HG03521 (cell line): ENCODE data around the gene PTPRN2.
"Not testable (repeated sequence)": the region's sequence is repeated elsewhere in the genome, so short reads cannot be mapped to it uniquely, and the experiment has no call there.

ENCODE experiments used
- ATAC-seq: cut with Tn5 transposase; IDR thresholded peaks from one replicate; pipeline ENCODE4 v1.9.1; 2021; ENCODE audit warnings: mild to moderate bottlenecking, moderate library complexity; ENCODE audit not compliant: unreplicated experiment

Gene PTPRN2

GRCh38 chr7:158315326-158315725 lies 272.3 kb downstream of the PTPRN2 start:
- ATAC-seq = no peak

- ATAC-seq = no peak
These were observed 273.2 kb downstream of the PTPRN2 start for GRCh38 chr7:158314394-158314793.

DNA sequence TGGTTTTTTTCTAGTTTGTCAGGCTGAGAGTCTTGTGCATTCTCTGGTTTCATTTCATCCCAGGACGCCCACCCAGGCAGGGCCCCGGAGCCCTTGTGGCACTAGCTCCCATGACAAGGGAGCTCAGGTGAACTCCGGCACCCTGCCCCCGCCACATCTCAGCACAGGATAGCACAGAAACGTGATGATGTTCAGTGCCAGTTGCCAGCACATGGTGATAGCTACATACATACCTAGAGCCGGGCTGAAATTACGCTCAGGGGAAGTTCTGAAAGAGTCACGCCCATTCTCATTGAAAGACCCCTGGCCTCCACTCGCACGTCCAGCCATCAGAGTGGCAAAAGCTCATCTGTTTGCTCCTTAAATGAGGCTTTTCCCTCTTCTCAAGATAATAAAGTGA lies 273.7 kb downstream of the PTPRN2 start:
- ATAC-seq = no peak

- ATAC-seq = no peak
These were observed 274.8 kb downstream of the PTPRN2 start for GRCh38 chr7:158312789-158313188.

- no peak for ATAC-seq
These were observed 275.8 kb downstream of the PTPRN2 start for GRCh38 chr7:158311791-158312190.

- no peak for ATAC-seq
These were observed 276.5 kb downstream of the PTPRN2 start for GRCh38 chr7:158310924-158311666.

DNA sequence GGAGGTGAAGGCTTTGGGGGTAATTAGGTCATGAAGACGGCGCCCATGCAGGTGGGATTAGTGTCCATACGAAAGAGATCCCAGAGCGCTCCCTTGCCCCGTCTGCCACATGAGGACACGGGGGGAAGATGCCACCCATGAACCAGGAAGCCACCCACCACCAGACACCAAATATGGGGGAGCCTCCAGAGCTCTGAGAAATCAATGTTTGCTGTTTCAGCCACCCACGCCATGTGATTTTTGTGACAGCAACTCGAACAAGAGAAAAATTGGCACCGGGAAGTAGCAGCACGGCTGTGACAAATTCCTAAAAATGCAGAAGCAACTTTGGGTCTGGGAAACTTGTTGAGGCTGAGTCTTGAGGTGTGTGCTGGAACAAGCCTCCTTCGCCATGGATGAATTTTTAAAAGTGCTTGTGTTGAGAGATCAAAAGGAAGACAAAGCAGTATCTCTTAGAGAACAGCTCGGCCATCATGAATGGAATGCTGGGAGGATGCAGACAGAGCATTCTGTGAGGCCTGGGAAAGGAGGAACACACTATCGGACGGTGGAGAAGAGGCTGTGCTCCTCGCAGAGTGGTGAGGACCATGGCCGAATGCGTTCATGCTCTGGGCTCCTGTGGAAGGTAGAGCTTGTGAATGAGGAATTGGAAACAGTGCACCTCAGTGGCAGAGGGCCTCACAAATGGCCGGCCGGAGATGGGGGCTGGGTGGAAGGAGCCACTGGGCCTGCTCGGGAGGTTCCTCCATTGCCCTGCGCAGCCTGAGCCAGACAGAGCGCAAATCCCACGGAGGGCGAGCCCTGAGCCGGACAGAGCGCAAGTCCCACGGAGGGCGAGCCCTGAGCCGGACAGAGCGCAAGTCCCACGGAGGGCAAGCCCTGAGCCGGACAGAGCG lies 277.5 kb downstream of the PTPRN2 start:
- ATAC-seq = no peak

GRCh38 chr7:158308001-158308400 lies 279.6 kb downstream of the PTPRN2 start:
- no peak for ATAC-seq

- ATAC-seq = not testable (repeated sequence)
These were observed 283.6 kb downstream of the PTPRN2 start for GRCh38 chr7:158304072-158304471.

- ATAC-seq = no peak
These were observed 284.5 kb downstream of the PTPRN2 start for GRCh38 chr7:158303121-158303520.

- no peak for ATAC-seq
These were observed 285.2 kb downstream of the PTPRN2 start for GRCh38 chr7:158302274-158303070.

- ATAC-seq = no peak
These were observed 286.4 kb downstream of the PTPRN2 start for GRCh38 chr7:158301207-158301606.

DNA sequence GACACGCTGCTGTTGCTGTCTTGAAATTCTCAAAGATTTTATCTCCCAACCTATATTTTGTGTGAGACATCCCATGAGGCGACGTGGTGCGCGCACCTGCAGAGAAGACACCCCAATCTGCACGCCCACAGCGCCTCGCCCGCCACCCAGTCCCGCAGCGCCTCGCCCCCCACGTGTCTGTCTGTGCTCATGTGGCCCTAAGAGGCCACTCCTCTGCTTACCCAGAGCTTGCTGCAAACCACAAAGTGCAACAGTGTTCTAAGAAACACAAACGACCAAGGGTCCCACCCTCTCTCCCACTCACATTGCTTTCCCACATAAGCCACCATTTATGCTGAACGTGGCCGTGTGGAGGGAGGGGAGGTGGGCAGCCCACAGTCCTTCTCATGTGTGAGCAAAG lies 287.2 kb downstream of the PTPRN2 start:
- ATAC-seq = no peak

DNA sequence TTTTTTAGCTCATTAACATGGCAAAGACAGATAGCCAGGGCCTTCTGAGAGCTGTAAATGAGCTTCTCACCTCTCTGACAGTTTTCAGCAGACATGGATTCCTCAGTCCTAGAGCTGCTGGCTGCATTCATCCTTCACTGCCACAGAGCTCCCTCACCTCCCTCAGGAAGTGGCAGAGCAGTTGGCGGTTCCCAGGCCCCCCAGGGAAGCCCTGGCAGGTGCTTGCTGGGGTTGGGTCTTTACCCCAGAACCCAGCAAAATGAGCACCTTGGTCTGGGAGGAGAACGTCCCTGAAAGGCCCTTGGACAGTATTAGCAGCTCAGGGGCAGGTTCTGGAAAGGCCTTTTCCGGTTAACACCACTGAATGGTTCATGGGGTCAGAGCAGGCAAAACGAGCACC lies 288.0 kb downstream of the PTPRN2 start:
- ATAC-seq = no peak

DNA sequence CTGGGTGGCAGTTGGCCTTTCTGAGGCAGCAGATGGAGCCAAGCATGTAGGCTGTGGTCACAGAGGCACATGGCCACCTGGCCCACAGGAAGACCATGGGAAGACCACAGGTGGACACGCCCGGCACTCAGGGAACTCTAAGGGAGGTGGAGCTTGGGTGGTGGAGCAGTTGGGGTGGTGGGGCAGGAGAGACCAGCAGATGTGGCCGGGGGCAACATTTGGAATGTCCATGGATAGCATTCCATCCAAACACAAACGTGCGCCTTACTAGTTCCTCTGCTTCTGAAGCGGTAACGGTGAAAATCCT lies 290.9 kb downstream of the PTPRN2 start:
- no peak for ATAC-seq

GRCh38 chr7:158295966-158296797 lies 291.4 kb downstream of the PTPRN2 start:
- no peak for ATAC-seq

GRCh38 chr7:158294468-158295215 lies 293.0 kb downstream of the PTPRN2 start:
- not testable (repeated sequence) for ATAC-seq

- ATAC-seq = no peak
These were observed 294.7 kb downstream of the PTPRN2 start for GRCh38 chr7:158292948-158293347.

GRCh38 chr7:158291998-158292397 lies 295.6 kb downstream of the PTPRN2 start:
- ATAC-seq = no peak
